Measurements from ENCODE around the gene TMEM41B.

- TF ChIP-seq GATA2 (IDR thresholded peaks at IDR 0.05; ENCODE audit: low read depth, low read length): no peak
- no peak for TF ChIP-seq GATA3 (IDR thresholded peaks at IDR 0.05; ENCODE audit: low read depth, low read length)
Measured at GRCh38 chr11:9247863-9248262, 66.5 kb downstream of the TMEM41B start.
